ENCODE measurements around the gene CXCL3.

GRCh38 chr4:74028504-74028903 lies 10.0 kb downstream of the CXCL3 start:
- TF ChIP-seq CTCF (conservative IDR thresholded peaks at IDR 0.05 in 1 of 2, IDR thresholded peaks at IDR 0.05 in 1 of 2; ENCODE audit: extremely low read depth in 1 of 2, insufficient read depth in 1 of 2, low read depth in 1 of 2, low read length in 2 of 2) (no peak), EZH2 (IDR thresholded peaks at IDR 0.05; ENCODE audit: borderline replicate concordance, low read length) (no peak)
